ENCODE results near the gene TNRC6B.

TNRC6B gene

DNA sequence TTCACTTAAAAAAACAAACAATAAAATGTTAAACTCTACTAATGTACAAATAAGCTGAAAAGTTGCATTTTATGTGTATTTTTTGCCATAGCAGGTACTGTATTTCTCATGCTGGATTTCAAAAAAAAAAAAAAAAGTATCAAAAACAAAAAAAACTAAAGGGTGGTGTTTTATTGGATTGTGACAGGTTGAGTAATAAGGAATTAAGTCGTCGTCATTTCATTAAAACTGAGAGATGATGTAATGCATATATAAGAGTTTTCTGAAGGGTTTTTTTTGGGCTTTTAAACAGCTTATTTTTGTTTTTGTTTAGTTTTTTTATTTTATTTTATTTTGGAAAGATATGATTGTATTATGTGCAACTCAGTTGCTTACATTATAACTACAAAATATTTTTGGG, 157.6 kb downstream of the TNRC6B start (continued):
- TF ChIP-seq ZFHX2 (tag by site-specific recombination; conservative IDR thresholded peaks at IDR 0.05) (no peak), ZNF335 (tag by site-specific recombination; conservative IDR thresholded peaks at IDR 0.05) (no peak), HOXD13 (CRISPR knock-in tag; IDR thresholded peaks at IDR 0.05; ENCODE audit: borderline replicate concordance) (no peak), CTCF (tag by site-specific recombination; IDR thresholded peaks at IDR 0.05) (no peak), ZSCAN23 (tag by site-specific recombination; IDR thresholded peaks at IDR 0.05) (no peak), ZNF223 (tag by site-specific recombination; IDR thresholded peaks at IDR 0.05) (no peak), ZNF24 (tag by site-specific recombination; IDR thresholded peaks at IDR 0.05) (no peak), ZBTB20 (tag by site-specific recombination; IDR thresholded peaks at IDR 0.05) (no peak), ZNF404 (tag by site-specific recombination; IDR thresholded peaks at IDR 0.05) (no peak), ZNF792 (tag by site-specific recombination; IDR thresholded peaks at IDR 0.05) (no peak), ZNF510 (tag by site-specific recombination; IDR thresholded peaks at IDR 0.05; ENCODE audit: insufficient replicate concordance) (no peak), ZNF629 (tag by site-specific recombination; IDR thresholded peaks at IDR 0.05) (peak; percentile 88), ZNF433 (tag by site-specific recombination; IDR thresholded peaks at IDR 0.05; ENCODE audit: low read depth) (no peak), ZNF571 (tag by site-specific recombination; IDR thresholded peaks at IDR 0.05) (no peak), MEIS1 (CRISPR knock-in tag; IDR thresholded peaks at IDR 0.05; ENCODE audit: borderline replicate concordance) (no peak), PRDM1 (tag by site-specific recombination; IDR thresholded peaks at IDR 0.05) (no peak), TRIM28 (IDR thresholded peaks at IDR 0.05; ENCODE audit: borderline replicate concordance, low read length) (no peak), ZBTB1 (tag by site-specific recombination; IDR thresholded peaks at IDR 0.05) (no peak), ZNF521 (tag by site-specific recombination; IDR thresholded peaks at IDR 0.05) (no peak), ZNF660 (tag by site-specific recombination; IDR thresholded peaks at IDR 0.05) (no peak), ZNF302 (tag by site-specific recombination; IDR thresholded peaks at IDR 0.05; ENCODE audit: low read depth) (no peak), ZBTB21 (tag by site-specific recombination; IDR thresholded peaks at IDR 0.05) (peak; percentile 67; the same call in 1 of the 2 replicates), SP7 (tag by site-specific recombination; IDR thresholded peaks at IDR 0.05) (no peak), ZNF248 (tag by site-specific recombination; IDR thresholded peaks at IDR 0.05) (no peak), ZNF394 (tag by site-specific recombination; IDR thresholded peaks at IDR 0.05; ENCODE audit: borderline replicate concordance) (no peak), ZNF548 (tag by site-specific recombination; IDR thresholded peaks at IDR 0.05) (no peak), ZNF121 (tag by site-specific recombination; IDR thresholded peaks at IDR 0.05) (no peak)
- TF ChIP-seq, protein P1, sequence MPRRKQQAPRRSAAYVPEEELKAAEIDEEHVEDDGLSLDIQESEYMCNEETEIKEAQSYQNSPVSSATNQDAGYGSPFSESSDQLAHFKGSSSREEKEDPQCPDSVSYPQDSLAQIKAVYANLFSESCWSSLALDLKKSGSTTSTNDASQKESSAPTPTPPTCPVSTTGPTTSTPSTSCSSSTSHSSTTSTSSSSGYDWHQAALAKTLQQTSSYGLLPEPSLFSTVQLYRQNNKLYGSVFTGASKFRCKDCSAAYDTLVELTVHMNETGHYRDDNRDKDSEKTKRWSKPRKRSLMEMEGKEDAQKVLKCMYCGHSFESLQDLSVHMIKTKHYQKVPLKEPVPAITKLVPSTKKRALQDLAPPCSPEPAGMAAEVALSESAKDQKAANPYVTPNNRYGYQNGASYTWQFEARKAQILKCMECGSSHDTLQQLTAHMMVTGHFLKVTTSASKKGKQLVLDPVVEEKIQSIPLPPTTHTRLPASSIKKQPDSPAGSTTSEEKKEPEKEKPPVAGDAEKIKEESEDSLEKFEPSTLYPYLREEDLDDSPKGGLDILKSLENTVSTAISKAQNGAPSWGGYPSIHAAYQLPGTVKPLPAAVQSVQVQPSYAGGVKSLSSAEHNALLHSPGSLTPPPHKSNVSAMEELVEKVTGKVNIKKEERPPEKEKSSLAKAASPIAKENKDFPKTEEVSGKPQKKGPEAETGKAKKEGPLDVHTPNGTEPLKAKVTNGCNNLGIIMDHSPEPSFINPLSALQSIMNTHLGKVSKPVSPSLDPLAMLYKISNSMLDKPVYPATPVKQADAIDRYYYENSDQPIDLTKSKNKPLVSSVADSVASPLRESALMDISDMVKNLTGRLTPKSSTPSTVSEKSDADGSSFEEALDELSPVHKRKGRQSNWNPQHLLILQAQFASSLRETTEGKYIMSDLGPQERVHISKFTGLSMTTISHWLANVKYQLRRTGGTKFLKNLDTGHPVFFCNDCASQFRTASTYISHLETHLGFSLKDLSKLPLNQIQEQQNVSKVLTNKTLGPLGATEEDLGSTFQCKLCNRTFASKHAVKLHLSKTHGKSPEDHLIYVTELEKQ (tag by site-specific recombination; IDR thresholded peaks at IDR 0.05; ENCODE audit: borderline replicate concordance) = no peak
- TF ChIP-seq, protein P2, sequence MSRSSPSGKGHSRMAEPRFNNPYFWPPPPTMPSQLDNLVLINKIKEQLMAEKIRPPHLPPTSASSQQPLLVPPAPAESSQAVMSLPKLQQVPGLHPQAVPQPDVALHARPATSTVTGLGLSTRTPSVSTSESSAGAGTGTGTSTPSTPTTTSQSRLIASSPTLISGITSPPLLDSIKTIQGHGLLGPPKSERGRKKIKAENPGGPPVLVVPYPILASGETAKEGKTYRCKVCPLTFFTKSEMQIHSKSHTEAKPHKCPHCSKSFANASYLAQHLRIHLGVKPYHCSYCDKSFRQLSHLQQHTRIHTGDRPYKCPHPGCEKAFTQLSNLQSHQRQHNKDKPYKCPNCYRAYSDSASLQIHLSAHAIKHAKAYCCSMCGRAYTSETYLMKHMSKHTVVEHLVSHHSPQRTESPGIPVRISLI (tag by site-specific recombination; IDR thresholded peaks at IDR 0.05) = no peak
- TF ChIP-seq, protein P3, sequence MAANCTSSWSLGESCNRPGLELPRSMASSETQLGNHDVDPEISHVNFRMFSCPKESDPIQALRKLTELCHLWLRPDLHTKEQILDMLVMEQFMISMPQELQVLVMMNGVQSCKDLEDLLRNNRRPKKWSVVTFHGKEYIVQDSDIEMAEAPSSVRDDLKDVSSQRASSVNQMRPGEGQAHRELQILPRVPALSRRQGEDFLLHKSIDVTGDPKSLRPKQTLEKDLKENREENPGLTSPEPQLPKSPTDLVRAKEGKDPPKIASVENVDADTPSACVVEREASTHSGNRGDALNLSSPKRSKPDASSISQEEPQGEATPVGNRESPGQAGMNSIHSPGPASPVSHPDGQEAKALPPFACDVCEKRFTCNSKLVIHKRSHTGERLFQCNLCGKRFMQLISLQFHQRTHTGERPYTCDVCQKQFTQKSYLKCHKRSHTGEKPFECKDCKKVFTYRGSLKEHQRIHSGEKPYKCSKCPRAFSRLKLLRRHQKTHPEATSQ (tag by site-specific recombination; IDR thresholded peaks at IDR 0.05) = no peak
- TF ChIP-seq, protein P4, sequence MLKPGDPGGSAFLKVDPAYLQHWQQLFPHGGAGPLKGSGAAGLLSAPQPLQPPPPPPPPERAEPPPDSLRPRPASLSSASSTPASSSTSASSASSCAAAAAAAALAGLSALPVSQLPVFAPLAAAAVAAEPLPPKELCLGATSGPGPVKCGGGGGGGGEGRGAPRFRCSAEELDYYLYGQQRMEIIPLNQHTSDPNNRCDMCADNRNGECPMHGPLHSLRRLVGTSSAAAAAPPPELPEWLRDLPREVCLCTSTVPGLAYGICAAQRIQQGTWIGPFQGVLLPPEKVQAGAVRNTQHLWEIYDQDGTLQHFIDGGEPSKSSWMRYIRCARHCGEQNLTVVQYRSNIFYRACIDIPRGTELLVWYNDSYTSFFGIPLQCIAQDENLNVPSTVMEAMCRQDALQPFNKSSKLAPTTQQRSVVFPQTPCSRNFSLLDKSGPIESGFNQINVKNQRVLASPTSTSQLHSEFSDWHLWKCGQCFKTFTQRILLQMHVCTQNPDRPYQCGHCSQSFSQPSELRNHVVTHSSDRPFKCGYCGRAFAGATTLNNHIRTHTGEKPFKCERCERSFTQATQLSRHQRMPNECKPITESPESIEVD (tag by site-specific recombination; IDR thresholded peaks at IDR 0.05) = peak; percentile 97
- TF ChIP-seq, protein P5, sequence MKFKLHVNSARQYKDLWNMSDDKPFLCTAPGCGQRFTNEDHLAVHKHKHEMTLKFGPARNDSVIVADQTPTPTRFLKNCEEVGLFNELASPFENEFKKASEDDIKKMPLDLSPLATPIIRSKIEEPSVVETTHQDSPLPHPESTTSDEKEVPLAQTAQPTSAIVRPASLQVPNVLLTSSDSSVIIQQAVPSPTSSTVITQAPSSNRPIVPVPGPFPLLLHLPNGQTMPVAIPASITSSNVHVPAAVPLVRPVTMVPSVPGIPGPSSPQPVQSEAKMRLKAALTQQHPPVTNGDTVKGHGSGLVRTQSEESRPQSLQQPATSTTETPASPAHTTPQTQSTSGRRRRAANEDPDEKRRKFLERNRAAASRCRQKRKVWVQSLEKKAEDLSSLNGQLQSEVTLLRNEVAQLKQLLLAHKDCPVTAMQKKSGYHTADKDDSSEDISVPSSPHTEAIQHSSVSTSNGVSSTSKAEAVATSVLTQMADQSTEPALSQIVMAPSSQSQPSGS (tag by site-specific recombination; IDR thresholded peaks at IDR 0.05; ENCODE audit: low read depth) = peak; percentile 96
